Measurements from ENCODE around the gene B3GNT2. TPM values are rescaled to one million over a fixed set of nuclear protein-coding genes. Genes with fewer than 3 reads are reported as not detected.
A peak's percentile ranks its signal among the peaks of the same experiment; 100 is the strongest.

The B3GNT2 gene
- total RNA-seq, 1 donor from 2014 or later = 34.6 TPM

- DNase-seq (ENCODE audit: low read depth, low spot score) = no peak
These were observed 9.1 kb downstream of the B3GNT2 start for GRCh38 chr2:62204998-62205496.

GRCh38 chr2:62205554-62205953, 9.6 kb downstream of the B3GNT2 start:
- no peak for DNase-seq (ENCODE audit: low read depth, low spot score)

- DNase-seq (ENCODE audit: low read depth, low spot score) = no peak
These were observed 10.1 kb downstream of the B3GNT2 start for GRCh38 chr2:62206024-62206423.

GRCh38 chr2:62207491-62207890, 11.6 kb downstream of the B3GNT2 start:
- DNase-seq (ENCODE audit: low read depth, low spot score) = no peak

- DNase-seq (ENCODE audit: low read depth, low spot score) = no peak
These were observed 12.3 kb downstream of the B3GNT2 start for GRCh38 chr2:62208074-62208757.

GRCh38 chr2:62208758-62209114, 12.8 kb downstream of the B3GNT2 start:
- no peak for DNase-seq (ENCODE audit: low read depth, low spot score)

GRCh38 chr2:62209427-62209991, 13.6 kb downstream of the B3GNT2 start:
- DNase-seq (ENCODE audit: low read depth, low spot score) = no peak

- DNase-seq (ENCODE audit: low read depth, low spot score) = no peak
These were observed 19.6 kb downstream of the B3GNT2 start for GRCh38 chr2:62215306-62216064.

GRCh38 chr2:62216113-62216512, 20.2 kb downstream of the B3GNT2 start:
- DNase-seq (ENCODE audit: low read depth, low spot score) = no peak

GRCh38 chr2:62216616-62217015, 20.7 kb downstream of the B3GNT2 start:
- peak; percentile 70 for DNase-seq (ENCODE audit: low read depth, low spot score)

GRCh38 chr2:62217421-62217820, 21.5 kb downstream of the B3GNT2 start:
- no peak for DNase-seq (ENCODE audit: low read depth, low spot score)

GRCh38 chr2:62217970-62218369, 22.1 kb downstream of the B3GNT2 start:
- DNase-seq (ENCODE audit: low read depth, low spot score) = no peak

- peak; percentile 44 for DNase-seq (ENCODE audit: low read depth, low spot score)
These were observed 23.7 kb downstream of the B3GNT2 start for GRCh38 chr2:62219407-62220159.

- peak; percentile 55 for DNase-seq (ENCODE audit: low read depth, low spot score)
These were observed 25.2 kb downstream of the B3GNT2 start for GRCh38 chr2:62221141-62221540.

- DNase-seq (ENCODE audit: low read depth, low spot score) = no peak
These were observed 26.3 kb downstream of the B3GNT2 start for GRCh38 chr2:62222171-62222570.

GRCh38 chr2:62222674-62223073, 26.8 kb downstream of the B3GNT2 start:
- DNase-seq (ENCODE audit: low read depth, low spot score) = no peak

- DNase-seq (ENCODE audit: low read depth, low spot score) = no peak
These were observed 29.1 kb downstream of the B3GNT2 start for GRCh38 chr2:62224976-62225375.

GRCh38 chr2:62227386-62228075, 31.6 kb downstream of the B3GNT2 start:
- DNase-seq (ENCODE audit: low read depth, low spot score) = no peak

GRCh38 chr2:62229082-62229605, 33.2 kb downstream of the B3GNT2 start:
- no peak for DNase-seq (ENCODE audit: low read depth, low spot score)

GRCh38 chr2:62231541-62231940, 35.6 kb downstream of the B3GNT2 start:
- no peak for DNase-seq (ENCODE audit: low read depth, low spot score)
